ENCODE results near the gene SIGLEC14.

The SIGLEC14 gene

GRCh38 chr19:51621178-51621577 is 25.4 kb downstream of the SIGLEC14 start:
- no peak for DNase-seq (ENCODE audit: low spot score)

GRCh38 chr19:51615991-51616390 is 30.6 kb downstream of the SIGLEC14 start:
- no peak for DNase-seq (ENCODE audit: low spot score)

GRCh38 chr19:51614789-51615188 is 31.8 kb downstream of the SIGLEC14 start:
- DNase-seq (ENCODE audit: low spot score): no peak

GRCh38 chr19:51610576-51610975 is 36.0 kb downstream of the SIGLEC14 start:
- no peak for DNase-seq (ENCODE audit: low spot score)

GRCh38 chr19:51607920-51608562 is 38.6 kb downstream of the SIGLEC14 start:
- DNase-seq (ENCODE audit: low spot score): peak; percentile 66

- no peak for DNase-seq (ENCODE audit: low spot score)
Measured at GRCh38 chr19:51607077-51607476, 39.5 kb downstream of the SIGLEC14 start.

GRCh38 chr19:51602189-51602854 is 44.3 kb downstream of the SIGLEC14 start:
- DNase-seq (ENCODE audit: low spot score): no peak

- no peak for DNase-seq (ENCODE audit: low spot score)
Measured at GRCh38 chr19:51600940-51601580, 45.6 kb downstream of the SIGLEC14 start.

GRCh38 chr19:51599084-51599483 is 47.5 kb downstream of the SIGLEC14 start:
- DNase-seq (ENCODE audit: low spot score): no peak

- DNase-seq (ENCODE audit: low spot score): no peak
Measured at GRCh38 chr19:51598159-51598915, 48.3 kb downstream of the SIGLEC14 start.

GRCh38 chr19:51595190-51596175 is 51.1 kb downstream of the SIGLEC14 start:
- DNase-seq (ENCODE audit: low spot score): no peak

GRCh38 chr19:51594774-51595109 is 51.9 kb downstream of the SIGLEC14 start:
- DNase-seq (ENCODE audit: low spot score): no peak

- peak; percentile 97 for DNase-seq (ENCODE audit: low spot score)
Measured at GRCh38 chr19:51593969-51594773, 52.5 kb downstream of the SIGLEC14 start.

GRCh38 chr19:51593138-51593890 is 53.3 kb downstream of the SIGLEC14 start:
- no peak for DNase-seq (ENCODE audit: low spot score)

Data from kidney tubule cell (primary cell).